OCI-LY1 (cell line): ENCODE results near the gene RADIL.

ENCODE experiments used
- H2AFZ ChIP-seq: fragments of 200-600 bp; sonication (generic), shearing (Covaris generic); 2 replicates; pipeline ENCODE4 v1.6.0; 2014; ENCODE audit warnings: antibody characterized with exemption, mild to moderate bottlenecking, low read length
- H3F3A ChIP-seq: fragments of 200-600 bp; sonication (generic), shearing (Covaris generic); 2 replicates; pipeline ENCODE4 v1.6.0; 2014; ENCODE audit warnings: mild to moderate bottlenecking, antibody characterized with exemption, low read length, moderate library complexity; ENCODE audit not compliant: insufficient read depth
- H3K27ac ChIP-seq: fragments of 200-600 bp; sonication (generic); 2 replicates; pipeline ENCODE4 v1.5.1; 2014; ENCODE audit warnings: low read length, mixed run types, mild to moderate bottlenecking, low read depth; ENCODE audit not compliant: poor library complexity, severe bottlenecking
- H3K27me3 ChIP-seq: fragments of 200-600 bp; sonication (generic); 2 replicates; pipeline ENCODE4 v1.6.0; 2014; ENCODE audit warnings: antibody characterized with exemption, mild to moderate bottlenecking, low read length, moderate library complexity; ENCODE audit not compliant: insufficient read depth
- H3K36me3 ChIP-seq: fragments of 200-600 bp; sonication (generic); 2 replicates; pipeline ENCODE4 v1.6.1; 2014; ENCODE audit warnings: mild to moderate bottlenecking, antibody characterized with exemption, low read length, moderate library complexity, mixed read lengths; ENCODE audit not compliant: insufficient read depth
- H3K4me1 ChIP-seq: fragments of 200-600 bp; sonication (generic); 2 replicates; pipeline ENCODE4 v1.5.1; 2014; ENCODE audit warnings: mild to moderate bottlenecking, low read length, moderate library complexity; ENCODE audit not compliant: insufficient read depth, severe bottlenecking
- H3K4me2 ChIP-seq: fragments of 200-600 bp; sonication (generic), shearing (Covaris generic); 2 replicates; pipeline ENCODE4 v1.6.1; 2014; ENCODE audit warnings: low read length
- H3K4me3 ChIP-seq: fragments of 200-600 bp; sonication (generic); 2 replicates; pipeline ENCODE4 v1.5.1; 2014; ENCODE audit warnings: low read length, low read depth, mild to moderate bottlenecking, mixed read lengths; ENCODE audit not compliant: poor library complexity, severe bottlenecking
- H3K79me2 ChIP-seq: fragments of 200-600 bp; shearing (Covaris generic); 2 replicates; pipeline ENCODE4 v1.6.1; 2016; ENCODE audit warnings: mixed run types, low read length, mixed read lengths; ENCODE audit not compliant: insufficient read depth
- H3K9ac ChIP-seq: fragments of 200-600 bp; sonication (generic), shearing (Covaris generic); 2 replicates; pipeline ENCODE4 v1.6.1; 2014; ENCODE audit warnings: mild to moderate bottlenecking, low read length, mixed read lengths
- H3K9me2 ChIP-seq: fragments of 200-600 bp; sonication (generic), shearing (Covaris generic); 2 replicates; pipeline ENCODE4 v1.6.1; 2014; ENCODE audit warnings: low read depth, mild to moderate bottlenecking, low read length, mixed read lengths
- H3K9me3 ChIP-seq: fragments of 200-600 bp; shearing (Covaris generic); 2 replicates; pipeline ENCODE4 v1.6.1; 2014; ENCODE audit warnings: low read length, mixed read lengths
- H4K20me1 ChIP-seq: fragments of 200-600 bp; sonication (generic), shearing (Covaris generic); 2 replicates; pipeline ENCODE4 v1.6.0; 2016; ENCODE audit warnings: mild to moderate bottlenecking, low read length; ENCODE audit not compliant: insufficient read depth
- EZH2 ChIP-seq: fragments of 200-600 bp; sonication (generic), shearing (Covaris generic); IDR thresholded peaks from 2 replicates; pipeline ENCODE4 v1.8.0; 2017; ENCODE audit warnings: borderline replicate concordance, mixed run types, mild to moderate bottlenecking, antibody characterized with exemption, low read length, moderate library complexity, mixed read lengths
- TF ChIP-seq, protein P1 (sequence below): fragments of 200-600 bp; sonication (generic), shearing (Covaris generic); IDR thresholded peaks from 2 replicates; pipeline ENCODE4 v1.5.1; 2017; ENCODE audit warnings: mild to moderate bottlenecking, antibody characterized with exemption, low read length, moderate library complexity, mixed read lengths

Gene RADIL

DNA sequence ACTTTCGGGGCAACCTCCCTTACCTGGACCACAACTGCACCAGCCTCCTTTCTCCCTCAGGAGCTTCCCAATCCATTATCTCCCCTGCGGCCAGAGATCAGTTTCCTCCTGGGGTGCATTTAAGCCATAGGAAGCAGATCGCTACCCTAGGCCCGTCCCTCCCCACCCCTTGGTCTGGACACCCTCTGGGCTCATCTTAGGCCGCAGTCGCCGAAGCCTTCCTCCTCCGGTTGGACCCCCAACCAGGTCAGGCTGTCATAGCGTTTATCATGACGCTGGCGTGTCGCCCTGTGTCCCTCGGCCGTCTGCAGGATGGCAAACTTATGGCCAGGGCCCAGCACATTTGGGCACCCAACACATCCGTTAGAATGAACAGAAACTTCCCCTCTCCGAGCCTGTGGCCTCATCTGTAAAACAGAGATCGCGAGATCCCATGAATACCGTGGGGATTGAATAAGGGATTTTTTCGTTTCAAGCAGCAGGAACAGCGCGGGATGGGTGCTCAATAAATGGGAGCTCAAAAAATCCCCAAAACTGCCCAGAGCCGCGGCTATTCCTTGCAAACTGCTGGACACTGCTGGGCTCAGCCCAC lies 108.8 kb downstream of the RADIL start:
- Histone ChIP-seq H4K20me1 (no peaks in the 10 kb centered on the region), H3K4me3 (peak overlapping the region; percentile 85), H3K36me3 (no peaks in the 10 kb centered on the region), H3K27me3 (no peaks in the 10 kb centered on the region), H3K9ac (peak overlapping the region; percentile 91), H3F3A (no peaks in the 10 kb centered on the region), H3K4me1 (peaks cover 19% of the 10 kb centered on the region), H3K79me2 (peaks cover 6% of the 10 kb centered on the region; the same call in 1 of the 2 replicates), H3K4me2 (peak overlapping the region; percentile 90), H3K9me3 (no peaks in the 10 kb centered on the region), H3K9me2 (no peaks in the 10 kb centered on the region), H3K27ac (peak overlapping the region; percentile 57), H2AFZ (no peak overlapping the region)
- TF ChIP-seq, protein P1, sequence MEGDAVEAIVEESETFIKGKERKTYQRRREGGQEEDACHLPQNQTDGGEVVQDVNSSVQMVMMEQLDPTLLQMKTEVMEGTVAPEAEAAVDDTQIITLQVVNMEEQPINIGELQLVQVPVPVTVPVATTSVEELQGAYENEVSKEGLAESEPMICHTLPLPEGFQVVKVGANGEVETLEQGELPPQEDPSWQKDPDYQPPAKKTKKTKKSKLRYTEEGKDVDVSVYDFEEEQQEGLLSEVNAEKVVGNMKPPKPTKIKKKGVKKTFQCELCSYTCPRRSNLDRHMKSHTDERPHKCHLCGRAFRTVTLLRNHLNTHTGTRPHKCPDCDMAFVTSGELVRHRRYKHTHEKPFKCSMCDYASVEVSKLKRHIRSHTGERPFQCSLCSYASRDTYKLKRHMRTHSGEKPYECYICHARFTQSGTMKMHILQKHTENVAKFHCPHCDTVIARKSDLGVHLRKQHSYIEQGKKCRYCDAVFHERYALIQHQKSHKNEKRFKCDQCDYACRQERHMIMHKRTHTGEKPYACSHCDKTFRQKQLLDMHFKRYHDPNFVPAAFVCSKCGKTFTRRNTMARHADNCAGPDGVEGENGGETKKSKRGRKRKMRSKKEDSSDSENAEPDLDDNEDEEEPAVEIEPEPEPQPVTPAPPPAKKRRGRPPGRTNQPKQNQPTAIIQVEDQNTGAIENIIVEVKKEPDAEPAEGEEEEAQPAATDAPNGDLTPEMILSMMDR = no peak
- TF ChIP-seq EZH2 = no peak

DNA sequence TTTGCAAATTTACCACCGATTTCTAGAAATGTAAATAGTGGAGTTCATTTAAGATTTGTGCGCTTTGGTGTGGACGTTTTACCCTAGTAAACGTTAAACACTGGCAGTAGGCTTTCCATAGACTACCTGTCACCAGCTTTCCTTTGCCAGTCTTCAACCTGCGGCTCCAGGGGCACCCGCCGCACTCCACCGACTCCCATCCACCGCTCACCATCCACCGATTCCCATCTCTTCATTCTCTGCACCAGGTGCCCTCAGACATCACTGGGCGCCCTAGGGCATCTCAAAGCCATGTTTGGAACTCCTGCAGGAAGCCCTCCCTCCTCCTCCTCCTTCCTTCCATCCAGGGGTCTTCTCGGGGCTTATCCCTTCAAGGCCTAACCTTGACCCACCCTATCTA lies 109.5 kb downstream of the RADIL start:
- no peak overlapping the region for H3K9ac ChIP-seq
- no peaks in the 10 kb centered on the region for H3K36me3 ChIP-seq
- peaks cover 19% of the 10 kb centered on the region for H3K4me1 ChIP-seq
- peaks cover 6% of the 10 kb centered on the region; the same call in 1 of the 2 replicates for H3K79me2 ChIP-seq
- H4K20me1 ChIP-seq = no peaks in the 10 kb centered on the region
- no peak overlapping the region for H3K4me2 ChIP-seq
- no peaks in the 10 kb centered on the region for H3K27me3 ChIP-seq
- no peaks in the 10 kb centered on the region for H3K9me2 ChIP-seq
- H3K27ac ChIP-seq = no peak overlapping the region
- TF ChIP-seq, protein P1 = no peak
- no peak for TF ChIP-seq EZH2
- H2AFZ ChIP-seq = no peak overlapping the region
- no peaks in the 10 kb centered on the region for H3F3A ChIP-seq
- no peak overlapping the region for H3K4me3 ChIP-seq
- no peaks in the 10 kb centered on the region for H3K9me3 ChIP-seq

DNA sequence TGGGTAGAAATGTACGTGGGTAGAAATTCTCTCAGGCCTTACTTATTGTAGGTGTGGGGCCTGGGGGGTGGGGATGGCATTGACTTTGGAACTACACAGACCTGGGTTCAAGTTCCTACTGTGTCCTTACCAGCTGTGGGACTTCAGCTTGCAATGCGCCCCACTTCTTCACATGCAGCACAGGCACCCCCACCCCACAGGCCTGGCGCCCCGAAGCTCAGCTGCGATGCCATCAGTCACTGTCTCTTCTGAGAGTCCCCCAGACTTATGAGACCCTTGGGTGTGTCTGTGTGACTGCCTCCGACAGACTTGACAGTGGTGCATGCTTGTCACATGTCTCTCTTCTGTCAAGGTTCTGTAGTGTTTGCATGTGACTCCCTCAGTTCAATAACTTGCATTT lies 111.2 kb downstream of the RADIL start:
- Histone ChIP-seq H3K79me2 (peaks cover 6% of the 10 kb centered on the region; the same call in 1 of the 2 replicates), H3K9me2 (no peaks in the 10 kb centered on the region), H3F3A (no peaks in the 10 kb centered on the region), H3K36me3 (no peaks in the 10 kb centered on the region; the same call in 1 of the 2 replicates), H3K4me1 (peaks cover 19% of the 10 kb centered on the region), H3K27me3 (no peaks in the 10 kb centered on the region), H2AFZ (no peak overlapping the region), H3K4me3 (no peak overlapping the region), H3K4me2 (no peak overlapping the region), H3K9ac (no peak overlapping the region), H4K20me1 (no peaks in the 10 kb centered on the region), H3K27ac (no peak overlapping the region), H3K9me3 (no peaks in the 10 kb centered on the region)
- TF ChIP-seq, protein P1 = no peak
- no peak for TF ChIP-seq EZH2
